H1 (cell line): ENCODE data around the gene IREB2. TPM values are rescaled to one million over a fixed set of nuclear protein-coding genes. Genes with fewer than 3 reads are reported as not detected.

Source experiments
- ASH2L ChIP-seq: fragments of 200-600, 300-600 bp; sonication (generic); IDR thresholded peaks from one replicate; pipeline ENCODE4 v1.7.1; 2017; ENCODE audit warnings: low read length
- BRCA1 ChIP-seq: IDR thresholded peaks from 2 replicates; pipeline ENCODE4 v1.6.1; 2012; ENCODE audit warnings: low read depth, low read length, improper control_type of control experiment
- CHD2 ChIP-seq: IDR thresholded peaks from 2 replicates; pipeline ENCODE4 v1.6.1; 2012; ENCODE audit warnings: low read length, improper control_type of control experiment
- CHD7 ChIP-seq: fragments of 300-600 bp; sonication (generic); IDR thresholded peaks from 2 replicates; pipeline ENCODE4 v1.7.1; 2012; ENCODE audit warnings: low read length, moderate library complexity, mild to moderate bottlenecking, inconsistent platforms; ENCODE audit not compliant: insufficient replicate concordance
- E2F6 ChIP-seq: IDR thresholded peaks from 2 replicates; pipeline ENCODE4 v1.6.1; 2012; ENCODE audit warnings: inconsistent platforms
- EZH2 ChIP-seq: fragments of 200-600 bp; sonication (generic); IDR thresholded peaks from 2 replicates; pipeline ENCODE4 v1.7.1; 2012; ENCODE audit warnings: low read depth, mild to moderate bottlenecking, moderate library complexity, low read length, inconsistent platforms; ENCODE audit not compliant: severe bottlenecking
- FOSL1 ChIP-seq: IDR thresholded peaks from 2 replicates; pipeline ENCODE4 v1.6.1; 2011; ENCODE audit warnings: mild to moderate bottlenecking, low read depth, low read length, moderate library complexity; ENCODE audit not compliant: insufficient read depth
- KDM1A ChIP-seq: fragments of 200-600, 300-600 bp; sonication (generic); IDR thresholded peaks from 2 replicates; pipeline ENCODE4 v1.7.1; 2016; ENCODE audit warnings: mild to moderate bottlenecking, low read length, borderline replicate concordance
- YY1 ChIP-seq: IDR thresholded peaks from 2 replicates; pipeline ENCODE4 v1.6.1; 2011; ENCODE audit warnings: low read depth, mild to moderate bottlenecking, low read length
- polyA plus RNA-seq, 7 experiments: library from polyadenylated mRNA; depleted of rRNA in 3 of 7; stranded (reverse) in 5 of 7; unstranded in 2 of 7; fragments of >200 nt in 5 of 7; fragments of 200-250 nt in 2 of 7; gene quantifications; 1 replicate in 5 of 7; 2 replicates in 1 of 7; 4 replicates in 1 of 7; pipeline versions ENCODE4 v1.2.1 to v1.2.3, GENCODE V29; 2011 to 2013; ENCODE audit warnings: missing spikeins in 2 of 7, mixed read lengths in 2 of 7
- total RNA-seq: library from RNA; stranded (reverse); fragmentation: NEBNext Ultra II Directional; extraction: Animal tissue kit (Norgen Biotek cat#: 25700); gene quantifications from 2 replicates; pipeline ENCODE4 v1.2.1, GENCODE V29; 2021

The IREB2 gene
- total and polyA plus RNA-seq, 2 of the 8 experiments (the other 6 are each of a cell fraction or from before 2014, with no cell fraction given), result 21.0 to 103 TPM

GRCh38 chr15:78509726-78510312 lies 71.8 kb downstream of the IREB2 start (continued):
- TF ChIP-seq CHD7, result no peak
- no peak for TF ChIP-seq ASH2L
- TF ChIP-seq FOSL1, result no peak
- no peak for TF ChIP-seq CHD2
- TF ChIP-seq EZH2, result no peak
- TF ChIP-seq YY1, result no peak
- TF ChIP-seq KDM1A, result no peak
- no peak for TF ChIP-seq BRCA1
- no peak for TF ChIP-seq E2F6
